Vagina (tissue), 2 donors: ENCODE data around the gene ZGRF1. TPM values are rescaled to one million over a fixed set of nuclear protein-coding genes. Genes with fewer than 3 reads are reported as not detected.
"Not testable (repeated sequence)": the region's sequence is repeated elsewhere in the genome, so short reads cannot be mapped to it uniquely, and the experiment has no call there.

Experiments
- DNase-seq, 2 donors: peaks; one replicate each; pipeline ENCODE4 v3.0.0-alpha.2; 2017; ENCODE audit errors: extremely low spot score in 2 of 2
- H3K27ac ChIP-seq: fragments of 200-600 bp; sonication (generic); one replicate; pipeline ENCODE4 v1.5.1; 2019
- H3K27me3 ChIP-seq: fragments of 200-600 bp; sonication (generic); one replicate; pipeline ENCODE4 v1.5.1; 2019
- H3K36me3 ChIP-seq, 2 donors: fragments of 200-600 bp; sonication (generic); one replicate each; pipeline ENCODE4 v1.5.1; 2017 to 2019
- H3K4me1 ChIP-seq: fragments of 200-600 bp; sonication (generic); one replicate; pipeline ENCODE4 v1.5.1; 2019
- H3K4me3 ChIP-seq, 2 donors: fragments of 200-600 bp; sonication (generic); 1 replicate in 1 of 2; 2 replicates in 1 of 2; pipeline ENCODE4 v1.5.1; 2016 to 2019
- H3K9me3 ChIP-seq: fragments of 200-600 bp; sonication (generic); one replicate; pipeline ENCODE4 v1.5.1; 2019
- CTCF ChIP-seq, 3 experiments: fragments of 450-650 bp in 2 of 3; fragments of 200-600 bp in 1 of 3; sonication (generic) in 1 of 3; IDR thresholded peaks; one replicate each; pipeline ENCODE4 v1.5.1; 2017 to 2019; ENCODE audit warnings: antibody characterized with exemption in 3 of 3, mild to moderate bottlenecking in 2 of 3, moderate library complexity in 2 of 3
- POLR2A ChIP-seq, 2 donors: fragments of 450-650 bp; IDR thresholded peaks; one replicate each; pipeline ENCODE4 v1.6.1; 2017; ENCODE audit warnings: antibody characterized with exemption in 2 of 2, mild to moderate bottlenecking in 2 of 2, moderate library complexity in 2 of 2
- POLR2AphosphoS5 ChIP-seq, 2 donors: sonication (generic); formaldehyde crosslinking; IDR thresholded peaks; one replicate each; pipeline ENCODE4 v1.9.0; 2017; ENCODE audit warnings: antibody characterized with exemption in 2 of 2, mild to moderate bottlenecking in 2 of 2, low read depth in 1 of 2; ENCODE audit not compliant: insufficient read depth in 1 of 2
- intact Hi-C: fragments of 100-400 bp; cut with DNase I; formaldehyde crosslinking; loops from one replicate; pipeline ENCODE4 v1.15.1; 2023
- microRNA counts, 2 donors: library from miRNA; unstranded; fragments of <30 nt; microRNA quantifications; one replicate each; lab custom pipeline; 2016 to 2017
- microRNA-seq: library from miRNA; unstranded; fragments of <30 nt; microRNA quantifications from one replicate; pipeline ENCODE4, GENCODE V29; 2017; ENCODE audit warnings: borderline number of aligned reads, borderline replicate concordance
- small RNA-seq: library from RNA; depleted of rRNA; stranded (forward); fragments of <200 nt; gene quantifications from one replicate; pipeline ENCODE3, GENCODE V24; 2016
- total RNA-seq: library from RNA; depleted of rRNA; stranded (reverse); fragments of >200 nt; gene quantifications from one replicate; pipeline ENCODE4 v1.2.3, GENCODE V29; 2016

ZGRF1 gene
- total RNA-seq, 1 donor from 2014 or later: 5.6 TPM

- intact Hi-C loops: no loop called here
- DNase-seq: no peak
- peaks cover 24% of the 10 kb centered on the region for H3K4me1 ChIP-seq
- H3K9me3 ChIP-seq: no peaks in the 10 kb centered on the region
- H3K27ac ChIP-seq: no peak overlapping the region
- peaks cover 10% of the 10 kb centered on the region for H3K27me3 ChIP-seq
- H3K36me3 ChIP-seq: no peaks in the 10 kb centered on the region
- no peak overlapping the region for H3K4me3 ChIP-seq
- no peak for TF ChIP-seq POLR2A (IDR thresholded peaks at IDR 0.05)
- no peak for TF ChIP-seq POLR2AphosphoS5 (IDR thresholded peaks at IDR 0.05; ENCODE audit: insufficient read depth in 1 of 2, low read depth in 1 of 2)
- TF ChIP-seq CTCF (IDR thresholded peaks at IDR 0.05): no peak
These were observed 128.4 kb downstream of the ZGRF1 start for GRCh38 chr4:112508356-112508755.

- no peak for DNase-seq
- intact Hi-C loops: no loop called here
- H3K27ac ChIP-seq: no peak overlapping the region
- H3K4me3 ChIP-seq: no peak overlapping the region
- peaks cover 10% of the 10 kb centered on the region for H3K4me1 ChIP-seq
- H3K9me3 ChIP-seq: no peaks in the 10 kb centered on the region
- no peak for TF ChIP-seq POLR2A (IDR thresholded peaks at IDR 0.05)
- no peak for TF ChIP-seq CTCF (IDR thresholded peaks at IDR 0.05)
- TF ChIP-seq POLR2AphosphoS5 (IDR thresholded peaks at IDR 0.05; ENCODE audit: insufficient read depth in 1 of 2, low read depth in 1 of 2): no peak
- peaks cover 8% of the 10 kb centered on the region for H3K27me3 ChIP-seq
- no peaks in the 10 kb centered on the region for H3K36me3 ChIP-seq
These were observed 131.9 kb downstream of the ZGRF1 start for GRCh38 chr4:112504807-112505206.

- no peaks in the 10 kb centered on the region for H3K27me3 ChIP-seq
These were observed 133.8 kb downstream of the ZGRF1 start for GRCh38 chr4:112502871-112503270.

GRCh38 chr4:112492321-112492720 lies 144.4 kb downstream of the ZGRF1 start:
- Histone ChIP-seq H3K36me3 (no peaks in the 10 kb centered on the region), H3K27ac (no peak overlapping the region), H3K4me3 (no peak overlapping the region), H3K27me3 (no peaks in the 10 kb centered on the region), H3K9me3 (no peaks in the 10 kb centered on the region), H3K4me1 (no peaks in the 10 kb centered on the region)
- no peak for TF ChIP-seq POLR2AphosphoS5 (IDR thresholded peaks at IDR 0.05; ENCODE audit: insufficient read depth in 1 of 2, low read depth in 1 of 2)
- TF ChIP-seq POLR2A (IDR thresholded peaks at IDR 0.05): no peak
- TF ChIP-seq CTCF (IDR thresholded peaks at IDR 0.05): no peak
- intact Hi-C loops: no loop called here
- DNase-seq: no peak

More at GRCh38 chr4:112502871-112503270, 133.8 kb downstream of the ZGRF1 start:
- no peak for DNase-seq
- Histone ChIP-seq H3K36me3 (no peaks in the 10 kb centered on the region), H3K9me3 (no peaks in the 10 kb centered on the region), H3K4me3 (no peak overlapping the region), H3K27ac (no peak overlapping the region), H3K4me1 (no peaks in the 10 kb centered on the region)
- intact Hi-C loops: no loop called here
- TF ChIP-seq CTCF (IDR thresholded peaks at IDR 0.05) (no peak), POLR2AphosphoS5 (IDR thresholded peaks at IDR 0.05; ENCODE audit: insufficient read depth in 1 of 2, low read depth in 1 of 2) (no peak), POLR2A (IDR thresholded peaks at IDR 0.05) (no peak)

- DNase-seq, H3K36me3 ChIP-seq, intact Hi-C loops, H3K4me3 ChIP-seq, H3K27me3 ChIP-seq, H3K9me3 ChIP-seq, H3K27ac ChIP-seq, H3K4me1 ChIP-seq: not testable (repeated sequence)
These were observed 145.9 kb downstream of the ZGRF1 start for GRCh38 chr4:112490808-112491207.

MicroRNAs within 50 kb of the gene (microRNA counts, 767-probe panel; counts per million panel counts)
- 238 to 261 counts per million in 2 donors for microRNA hsa-miR-302a-3p (lab: Ali Mortazavi, UCI)
- microRNA hsa-miR-302b-3p (lab: Ali Mortazavi, UCI): 238 to 2,328 counts per million in 2 donors
- 238 to 261 counts per million in 2 donors for microRNA hsa-miR-302c-3p (lab: Ali Mortazavi, UCI)
- microRNA hsa-miR-302d-3p (lab: Ali Mortazavi, UCI): 4,365 to 4,531 counts per million in 2 donors
- microRNA hsa-miR-367-3p (lab: Ali Mortazavi, UCI): 238 to 261 counts per million in 2 donors

Small RNAs within 50 kb of the gene (microRNA-seq; reads per million reads assigned to microRNA genes)
- not detected for gene MIR302A
- not detected for gene MIR302B
- not detected for gene MIR302C
- not detected for gene MIR302D
- not detected for gene MIR367

Small RNAs within 50 kb of the gene (small RNA-seq; reads per million reads assigned to genes)
- not detected for gene MIR302A
- not detected for gene MIR302C
- not detected for gene MIR302D
- gene MIR367: not detected

Other genes starting within 250 kb of the ZGRF1 start
- not detected for gene NEUROG2, start 120.7 kb downstream of the ZGRF1 start, total RNA-seq
- 33.9 TPM for gene LARP7, start 234 bp upstream of the ZGRF1 start, total RNA-seq